SK-N-SH treated with all-trans-retinoic acid at 6 μM for 48 hours (cell line): ENCODE measurements around the gene ZCCHC7.
"Not testable (repeated sequence)": the region's sequence is repeated elsewhere in the genome, so short reads cannot be mapped to it uniquely, and the experiment has no call there.

Experiments used
- ATAC-seq: fragments of 200-7000 bp; cut with Tn5 transposase; 3 replicates; pipeline ENCODE4 v1.9.1; 2020; ENCODE audit warnings: mild to moderate bottlenecking, moderate library complexity
- ARNTL ChIP-seq: fragments of 450-650 bp; formaldehyde crosslinking; IDR thresholded peaks from 2 replicates; pipeline ENCODE4 v1.5.0; 2020; ENCODE audit warnings: low read depth, mild to moderate bottlenecking, moderate library complexity, borderline replicate concordance
- CREB5 ChIP-seq: fragments of 250-450 bp; sonication (Bioruptor Pico); IDR thresholded peaks from 2 replicates; pipeline ENCODE4 v1.5.1; 2020; ENCODE audit warnings: low read depth, mild to moderate bottlenecking, moderate library complexity
- CSDC2 ChIP-seq: fragments of 250-450 bp; sonication (Bioruptor Pico); IDR thresholded peaks from 2 replicates; pipeline ENCODE4 v1.5.0; 2020; ENCODE audit warnings: mild to moderate bottlenecking, moderate library complexity
- CSRNP3 ChIP-seq: fragments of 250-450 bp; sonication (Bioruptor Pico); IDR thresholded peaks from 2 replicates; pipeline ENCODE4 v1.5.1; 2021; ENCODE audit warnings: mild to moderate bottlenecking, moderate library complexity
- ESRRG ChIP-seq: fragments of 250-450 bp; sonication (Bioruptor Pico); IDR thresholded peaks from 2 replicates; pipeline ENCODE4 v1.6.1; 2021; ENCODE audit warnings: mild to moderate bottlenecking
- GLIS3 ChIP-seq: fragments of 250-450 bp; sonication (Bioruptor Pico); IDR thresholded peaks from 2 replicates; pipeline ENCODE4 v1.5.0; 2020; ENCODE audit warnings: mild to moderate bottlenecking, moderate library complexity
- ISL1 ChIP-seq: fragments of 250-450 bp; sonication (Bioruptor Pico); IDR thresholded peaks from 2 replicates; pipeline ENCODE4 v2.1.2; 2022; ENCODE audit warnings: mild to moderate bottlenecking, moderate library complexity
- OSR1 ChIP-seq: fragments of 250-450 bp; sonication (Bioruptor Pico); IDR thresholded peaks from 2 replicates; pipeline ENCODE4 v1.8.0; 2022; ENCODE audit warnings: moderate library complexity, mild to moderate bottlenecking, inconsistent platforms
- PATZ1 ChIP-seq: fragments of 250-450 bp; sonication (Bioruptor Pico); IDR thresholded peaks from 2 replicates; pipeline ENCODE4 v1.8.0; 2020; ENCODE audit warnings: mild to moderate bottlenecking, moderate library complexity, borderline replicate concordance
- POU6F1 ChIP-seq: fragments of 250-450 bp; sonication (Bioruptor Pico); IDR thresholded peaks from 2 replicates; pipeline ENCODE4 v1.8.0; 2021; ENCODE audit warnings: low read depth, mild to moderate bottlenecking, moderate library complexity, borderline replicate concordance
- PPARA ChIP-seq: fragments of 250-450 bp; sonication (Bioruptor Pico); IDR thresholded peaks from 2 replicates; pipeline ENCODE4 v1.5.0; 2020; ENCODE audit warnings: mild to moderate bottlenecking, borderline replicate concordance
- RARB ChIP-seq: fragments of 250-450 bp; sonication (Bioruptor Pico); IDR thresholded peaks from 2 replicates; pipeline ENCODE4 v1.8.0; 2021; ENCODE audit warnings: mild to moderate bottlenecking, moderate library complexity
- SNAI2 ChIP-seq: fragments of 250-450 bp; sonication (Bioruptor Pico); IDR thresholded peaks from 2 replicates; pipeline ENCODE4 v1.5.0; 2020; ENCODE audit warnings: mild to moderate bottlenecking, moderate library complexity
- TOX ChIP-seq: fragments of 250-450 bp; sonication (Bioruptor Pico); IDR thresholded peaks from 2 replicates; pipeline ENCODE4 v1.8.0; 2021; ENCODE audit warnings: mild to moderate bottlenecking, moderate library complexity, borderline replicate concordance
- TSHZ2 ChIP-seq: fragments of 250-450 bp; sonication (Bioruptor Pico); IDR thresholded peaks from 2 replicates; pipeline ENCODE4 v1.5.0; 2020; ENCODE audit warnings: mild to moderate bottlenecking, moderate library complexity
- ZC3H10 ChIP-seq: fragments of 250-450 bp; sonication (Bioruptor Pico); IDR thresholded peaks from 2 replicates; pipeline ENCODE4 v1.5.1; 2021; ENCODE audit warnings: mild to moderate bottlenecking, moderate library complexity
- ZFP3 ChIP-seq: fragments of 250-450 bp; sonication (Bioruptor Pico); IDR thresholded peaks from 2 replicates; pipeline ENCODE4 v1.5.0; 2020; ENCODE audit warnings: mild to moderate bottlenecking, moderate library complexity
- ZFP30 ChIP-seq: fragments of 450-650 bp; formaldehyde crosslinking; IDR thresholded peaks from 2 replicates; pipeline ENCODE4 v1.5.0; 2022; ENCODE audit warnings: mild to moderate bottlenecking, moderate library complexity
- ZNF565 ChIP-seq: fragments of 450-650 bp; formaldehyde crosslinking; conservative IDR thresholded peaks from 2 replicates; pipeline ENCODE4 v1.5.0; 2020; ENCODE audit warnings: low read depth, mild to moderate bottlenecking, moderate library complexity
- ZNF70 ChIP-seq: fragments of 450-650 bp; formaldehyde crosslinking; IDR thresholded peaks from 2 replicates; pipeline ENCODE4 v1.5.0; 2020; ENCODE audit warnings: mild to moderate bottlenecking, moderate library complexity

The ZCCHC7 gene

GRCh38 chr9:37289631-37290030 is 169.3 kb downstream of the ZCCHC7 start (continued):
- no peak for TF ChIP-seq TSHZ2 (CRISPR knock-in tag)
- TF ChIP-seq ZNF70 (CRISPR knock-in tag), result no peak

- TF ChIP-seq TSHZ2 (CRISPR knock-in tag), result no peak
- no peak for TF ChIP-seq ZNF565
- TF ChIP-seq ZNF70 (CRISPR knock-in tag), result no peak
- no peak for TF ChIP-seq ESRRG
- no peak for TF ChIP-seq OSR1 (CRISPR knock-in tag)
- no peak for TF ChIP-seq PATZ1 (CRISPR knock-in tag)
- no peak for TF ChIP-seq ZC3H10
- no peak for TF ChIP-seq ARNTL (CRISPR knock-in tag)
- TF ChIP-seq POU6F1, result no peak
- no peak for TF ChIP-seq SNAI2 (CRISPR knock-in tag)
- TF ChIP-seq PPARA (CRISPR knock-in tag), result no peak
- no peak for TF ChIP-seq CSDC2
- no peak for TF ChIP-seq ZFP3 (CRISPR knock-in tag)
- no peak for TF ChIP-seq CSRNP3
- no peak for TF ChIP-seq ZFP30
- TF ChIP-seq TOX, result no peak
- TF ChIP-seq GLIS3 (CRISPR knock-in tag), result no peak
- TF ChIP-seq RARB, result no peak
- peak; percentile 21; the same call in 1 of the 3 replicates for ATAC-seq
Observed at GRCh38 chr9:37290366-37290939, 170.1 kb downstream of the ZCCHC7 start.

GRCh38 chr9:37290940-37291485 is 170.6 kb downstream of the ZCCHC7 start:
- ATAC-seq, result peak; percentile 89
- peak; percentile 88 for TF ChIP-seq CREB5 (CRISPR knock-in tag)
- TF ChIP-seq ESRRG, result no peak
- peak; percentile 60 for TF ChIP-seq ISL1

- not testable (repeated sequence) for ATAC-seq
Observed at GRCh38 chr9:37291612-37292238, 171.4 kb downstream of the ZCCHC7 start.
